Measurements from ENCODE around the gene SMG9. TPM values are rescaled to one million over a fixed set of nuclear protein-coding genes. Genes with fewer than 3 reads are reported as not detected.

SMG9 gene
- polyA plus RNA-seq, 3 donors, result 36.9 to 40.5 (median 37.4) TPM

GRCh38 chr19:43726736-43727592 is 27.8 kb downstream of the SMG9 start:
- no peak for DNase-seq (ENCODE audit: low read depth in 3 of 3, low spot score in 2 of 3)

GRCh38 chr19:43725468-43725867 is 29.3 kb downstream of the SMG9 start:
- DNase-seq (ENCODE audit: low read depth in 3 of 3, low spot score in 2 of 3), result no peak

- DNase-seq (ENCODE audit: low read depth in 3 of 3, low spot score in 2 of 3), result no peak
These were observed 29.9 kb downstream of the SMG9 start for GRCh38 chr19:43724896-43725295.

- DNase-seq (ENCODE audit: low read depth in 3 of 3, low spot score in 2 of 3), result no peak
These were observed 31.2 kb downstream of the SMG9 start for GRCh38 chr19:43723588-43723987.

DNA sequence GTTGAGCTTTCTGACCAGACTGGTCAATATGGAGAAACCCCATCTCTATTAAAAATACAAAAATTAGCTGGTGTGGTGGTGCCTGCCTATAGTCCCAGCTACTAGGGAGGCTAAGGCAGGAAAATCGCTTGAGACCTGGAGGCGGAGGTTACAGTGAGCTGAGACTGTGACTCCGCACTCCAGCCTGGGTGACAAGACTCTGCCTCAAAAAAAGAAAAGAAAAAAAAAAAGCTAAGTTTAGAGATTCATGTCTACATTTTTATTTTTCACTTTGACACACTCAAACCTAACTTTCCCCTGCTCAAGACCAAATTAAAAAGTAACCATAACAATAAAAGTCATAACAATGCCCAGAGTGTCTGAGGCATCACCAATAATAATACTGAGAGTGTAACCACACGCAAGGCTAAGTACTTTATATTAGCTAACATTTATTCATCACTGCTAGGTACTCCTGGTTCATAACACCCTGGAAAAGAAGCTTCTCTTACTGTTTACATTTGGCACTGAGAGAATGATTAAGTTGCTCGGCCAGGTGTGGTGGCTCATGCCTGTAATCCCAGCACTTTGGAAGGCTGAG is 33.2 kb downstream of the SMG9 start:
- no peak for DNase-seq (ENCODE audit: low read depth in 3 of 3, low spot score in 2 of 3)

- no peak for DNase-seq (ENCODE audit: low read depth in 3 of 3, low spot score in 2 of 3)
These were observed 33.8 kb downstream of the SMG9 start for GRCh38 chr19:43720936-43721335.

GRCh38 chr19:43719918-43720317 is 34.8 kb downstream of the SMG9 start:
- DNase-seq (ENCODE audit: low read depth in 3 of 3, low spot score in 2 of 3), result no peak

DNA sequence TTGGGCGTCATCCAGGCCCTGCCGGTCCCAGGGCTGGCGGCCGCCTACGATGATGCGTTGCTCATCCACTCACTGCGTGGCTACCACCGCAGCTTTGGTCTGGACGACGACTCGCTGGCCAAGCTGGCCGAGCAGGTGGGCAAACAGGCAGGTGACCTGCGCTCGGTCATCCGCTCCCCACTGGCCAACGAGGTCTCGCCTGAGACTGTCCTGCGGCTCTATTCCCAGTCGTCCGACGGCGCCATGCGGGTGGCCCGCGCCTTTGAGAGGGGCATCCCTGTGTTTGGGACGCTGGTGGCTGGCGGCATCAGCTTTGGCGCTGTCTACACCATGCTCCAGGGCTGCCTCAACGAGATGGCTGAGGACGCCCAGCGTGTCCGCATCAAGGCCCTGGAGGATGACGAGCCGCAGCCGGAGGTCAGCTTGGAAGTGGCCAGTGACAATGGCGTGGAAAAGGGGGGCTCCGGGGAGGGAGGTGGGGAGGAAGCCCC is 35.3 kb downstream of the SMG9 start:
- no peak for DNase-seq (ENCODE audit: low read depth in 3 of 3, low spot score in 2 of 3)

- no peak for DNase-seq (ENCODE audit: low read depth in 3 of 3, low spot score in 2 of 3)
These were observed 36.0 kb downstream of the SMG9 start for GRCh38 chr19:43718627-43719377.

- no peak for DNase-seq (ENCODE audit: low read depth in 3 of 3, low spot score in 2 of 3)
These were observed 39.0 kb downstream of the SMG9 start, which contains the start of gene IRGC for GRCh38 chr19:43715776-43716175. TSS of gene IRGC (plus strand) at chr19:43716076. CDS start at chr19:43718559, 2,483 bp downstream.

DNA sequence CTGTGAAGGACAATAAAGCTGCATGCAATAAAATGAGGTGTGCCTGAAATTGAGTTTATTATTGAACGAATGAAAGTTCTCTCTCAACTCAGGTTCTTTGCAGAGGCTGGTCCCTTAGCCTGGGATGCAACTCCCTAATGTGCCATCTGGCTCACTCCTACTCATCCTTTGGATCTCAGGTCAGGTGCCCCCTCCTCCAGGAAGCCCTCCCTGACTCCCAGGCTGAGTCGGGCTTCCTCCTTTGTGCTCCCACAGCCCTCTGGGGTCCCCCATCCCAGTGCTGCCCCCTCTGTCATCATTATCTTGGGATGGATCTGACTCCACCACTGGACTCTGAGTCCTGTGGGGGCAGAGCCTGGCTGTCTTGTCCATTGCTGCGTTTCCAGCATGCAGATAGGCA is 41.6 kb downstream of the SMG9 start:
- DNase-seq (ENCODE audit: low read depth in 3 of 3, low spot score in 2 of 3), result no peak

DNA sequence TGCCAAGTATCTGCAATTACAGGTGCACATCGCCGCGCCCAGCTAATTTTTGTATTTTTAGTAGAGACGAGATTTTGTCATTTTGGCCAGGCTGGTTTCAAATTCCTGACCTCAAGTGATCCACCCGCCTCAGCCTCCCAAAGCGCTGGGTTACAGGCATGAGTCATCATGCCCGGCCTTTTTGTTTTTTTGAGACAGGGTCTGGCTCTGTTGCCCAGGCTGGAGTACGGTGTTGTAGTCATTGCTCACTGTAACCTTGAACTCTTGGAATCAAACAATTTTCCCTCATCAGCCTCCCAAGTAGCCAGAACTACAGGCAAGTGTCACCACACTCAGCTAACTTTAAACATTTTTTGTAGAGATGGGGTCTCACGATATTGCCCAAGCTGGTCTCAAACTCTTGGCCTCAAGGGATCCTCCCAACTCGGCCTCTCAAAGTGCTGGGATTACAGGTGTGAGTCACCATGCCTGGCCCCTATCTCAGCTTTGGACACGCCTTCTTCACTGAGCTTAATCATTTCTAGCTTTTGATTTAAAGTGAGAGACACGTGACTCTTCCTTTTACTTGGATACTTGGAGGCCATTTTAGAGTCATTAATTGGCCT is 42.9 kb downstream of the SMG9 start:
- no peak for DNase-seq (ENCODE audit: low read depth in 3 of 3, low spot score in 2 of 3)

- DNase-seq (ENCODE audit: low read depth in 3 of 3, low spot score in 2 of 3), result no peak
These were observed 46.0 kb downstream of the SMG9 start for GRCh38 chr19:43708716-43709115.

GRCh38 chr19:43707158-43707712 is 47.5 kb downstream of the SMG9 start:
- DNase-seq (ENCODE audit: low read depth in 3 of 3, low spot score in 2 of 3), result no peak

DNA sequence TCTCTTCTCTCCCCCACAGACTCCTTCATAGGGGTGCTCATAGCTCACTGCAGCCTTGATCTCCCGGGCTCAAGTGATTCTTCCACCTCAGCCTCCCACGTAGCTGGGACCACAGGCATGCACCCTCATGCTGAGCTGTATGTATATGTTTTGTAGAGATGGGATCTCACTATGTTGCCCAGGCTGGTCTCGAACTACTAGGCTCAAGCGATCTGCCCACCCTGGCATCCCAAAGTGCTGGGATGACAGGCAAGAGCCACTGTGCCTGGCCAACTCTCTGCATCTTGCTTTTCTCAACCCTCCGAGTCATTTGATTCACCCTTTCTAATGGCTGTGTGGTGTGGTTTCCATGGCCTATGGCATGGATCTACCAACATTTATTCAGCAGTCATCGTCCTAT is 49.0 kb downstream of the SMG9 start:
- DNase-seq (ENCODE audit: low read depth in 3 of 3, low spot score in 2 of 3), result no peak

DNA sequence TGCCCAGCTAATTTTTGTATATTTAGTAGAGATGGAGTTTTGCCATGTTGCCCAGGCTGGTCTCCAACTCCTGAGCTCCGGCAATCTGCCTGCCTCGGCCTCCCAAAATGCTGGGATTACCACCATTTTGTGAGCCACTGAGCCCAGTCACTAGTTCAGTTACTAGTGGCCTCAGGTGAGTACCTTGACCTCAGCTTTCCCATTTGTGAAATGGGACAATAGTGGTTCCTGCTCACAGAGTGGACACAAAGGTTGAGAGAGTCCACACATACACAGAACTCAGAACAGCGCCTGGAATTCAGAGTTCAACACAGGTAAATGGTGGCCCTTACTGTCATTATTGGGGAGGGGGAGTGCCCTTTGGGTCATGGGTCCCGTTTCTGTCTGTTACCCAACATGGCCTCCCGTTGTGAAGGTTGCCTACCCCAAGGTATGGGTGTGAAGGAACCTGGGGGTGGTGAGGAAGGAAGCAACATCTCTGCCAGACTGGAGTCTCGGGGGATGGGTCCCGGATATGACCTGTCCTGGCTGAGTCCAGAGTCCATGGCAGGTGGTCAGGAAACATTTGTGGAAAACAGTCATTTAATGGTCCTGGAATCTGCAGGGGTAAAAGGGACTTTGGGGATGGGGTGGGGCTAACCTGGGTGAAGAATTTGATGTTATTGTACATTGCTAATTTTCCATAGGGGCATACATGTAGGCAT is 50.6 kb downstream of the SMG9 start:
- no peak for DNase-seq (ENCODE audit: low read depth in 3 of 3, low spot score in 2 of 3)

- no peak for DNase-seq (ENCODE audit: low read depth in 3 of 3, low spot score in 2 of 3)
These were observed 54.3 kb downstream of the SMG9 start for GRCh38 chr19:43700395-43701000.

DNA sequence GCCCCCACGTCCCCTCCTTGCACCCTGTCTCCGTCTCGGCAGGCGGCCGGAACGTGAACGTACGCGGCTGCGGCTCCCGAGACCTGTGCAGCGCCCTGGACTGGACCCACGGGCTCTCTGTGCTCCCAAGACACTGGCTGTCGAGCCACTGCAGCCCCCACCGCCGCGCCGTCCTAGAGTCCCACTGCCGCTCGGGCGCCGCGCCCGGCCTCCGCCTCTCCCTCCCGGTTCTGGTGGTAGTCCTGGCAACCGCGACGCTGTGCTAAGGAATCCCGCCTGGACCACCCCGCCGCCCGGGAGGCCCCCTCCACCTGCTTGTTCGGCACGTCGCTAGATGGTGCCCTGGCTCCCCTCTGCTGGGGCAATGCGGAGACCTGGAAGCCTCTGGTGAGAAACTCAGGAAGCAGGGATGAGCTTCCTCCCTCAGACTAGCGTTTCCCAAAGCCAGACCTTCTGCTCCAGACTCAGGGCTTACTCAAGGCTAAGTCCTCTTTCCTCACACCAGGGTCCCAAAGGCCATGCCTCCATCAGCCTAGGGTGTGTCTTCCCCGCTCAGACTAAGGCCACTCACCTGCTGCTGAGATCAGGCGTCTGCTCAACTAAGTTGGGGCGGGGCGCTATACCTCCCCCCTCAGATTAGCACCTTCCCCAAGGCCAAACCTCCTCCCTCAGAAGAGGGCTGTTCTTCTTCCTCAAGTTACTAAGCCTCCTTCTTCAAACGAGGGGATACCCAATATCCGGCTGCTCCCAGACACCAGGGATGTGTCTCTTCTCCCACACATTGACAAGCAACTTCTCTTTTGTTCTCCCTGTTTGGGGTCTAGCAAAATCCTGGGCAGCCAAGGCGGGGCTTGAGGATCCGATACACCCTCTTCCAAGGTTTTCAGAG is 55.0 kb downstream of the SMG9 start:
- DNase-seq (ENCODE audit: low read depth in 3 of 3, low spot score in 2 of 3), result peak in 1 of 3 donors; percentile 26

DNA sequence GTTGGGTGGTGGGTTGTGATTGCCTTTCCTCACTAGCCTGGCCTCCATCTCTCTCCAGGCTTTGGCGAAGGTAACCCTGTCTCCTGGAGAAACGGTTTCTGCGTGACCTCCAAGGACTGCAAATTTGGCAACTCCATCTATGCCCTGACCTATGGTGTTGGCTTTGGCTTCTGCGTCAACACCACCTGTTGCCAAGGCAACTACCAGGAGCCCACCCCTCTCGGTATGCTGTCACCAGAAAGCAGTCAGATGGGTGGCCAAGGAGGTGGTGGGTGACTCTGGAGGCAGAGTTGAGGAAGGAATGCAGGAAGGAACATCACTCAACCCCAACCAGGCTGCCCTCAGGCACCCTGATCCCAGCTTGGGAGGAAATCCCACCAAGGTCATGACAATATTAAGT is 57.5 kb downstream of the SMG9 start:
- no peak for DNase-seq (ENCODE audit: low read depth in 3 of 3, low spot score in 2 of 3)
